Neural progenitor cell (in vitro differentiated cells): ENCODE measurements around the gene GALNT18.

ENCODE experiments used
- CTCF ChIP-seq: fragments of 200-600 bp; sonication (generic); IDR thresholded peaks from 2 replicates; pipeline ENCODE4 v1.5.1; 2017; ENCODE audit warnings: antibody characterized with exemption, mild to moderate bottlenecking
- EZH2 ChIP-seq: fragments of 200-600 bp; sonication (generic); IDR thresholded peaks from 2 replicates; pipeline ENCODE4 v1.6.1; 2017; ENCODE audit warnings: antibody characterized with exemption, mild to moderate bottlenecking, moderate library complexity

- TF ChIP-seq CTCF (no peak), EZH2 (no peak)
These were observed 225.3 kb downstream of the GALNT18 start for GRCh38 chr11:11396301-11397035.
